Right lobe of liver (tissue), 4 donors: ENCODE measurements around the gene BRCC3.

ENCODE experiments used
- POLR2A ChIP-seq: fragments of 450-650 bp; IDR thresholded peaks from one replicate; pipeline ENCODE4 v1.6.1; 2017; ENCODE audit warnings: antibody characterized with exemption, mild to moderate bottlenecking
- TF ChIP-seq, protein P1 (sequence below), 4 donors: fragments of 200-600 bp in 3 of 4; fragments of 450-650 bp in 1 of 4; IDR thresholded peaks; one replicate each; pipeline versions ENCODE4 v1.5.1 to v1.8.0; 2016 to 2022; ENCODE audit warnings: antibody characterized with exemption in 4 of 4, mild to moderate bottlenecking in 2 of 4
- donor health status: DM: no; HTN: no; CAD: no.
- donor health status: DM: no; HTN: no; CAD: no.
- donor health status: DM: no; HTN: yes; CAD: no.

DNA sequence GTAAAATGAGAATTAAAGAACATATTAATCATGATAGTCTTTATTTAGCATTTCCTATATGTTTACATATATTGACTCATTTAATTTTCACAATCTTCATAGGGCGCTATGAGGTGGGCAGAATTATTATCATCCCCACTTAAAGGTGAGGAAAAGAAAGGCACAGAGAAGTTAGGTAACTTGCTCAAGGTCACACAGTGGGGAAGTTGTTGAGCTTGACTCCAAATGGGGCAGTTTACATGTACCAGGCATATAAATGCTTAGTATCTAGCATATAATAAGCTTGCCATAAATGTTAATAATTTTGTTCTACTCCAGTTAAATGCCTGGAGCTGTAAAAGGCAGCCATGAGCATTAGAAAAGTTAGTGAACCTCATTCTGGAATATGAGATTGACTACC lies 1.9 kb upstream of the BRCC3 start:
- TF ChIP-seq, protein P1, sequence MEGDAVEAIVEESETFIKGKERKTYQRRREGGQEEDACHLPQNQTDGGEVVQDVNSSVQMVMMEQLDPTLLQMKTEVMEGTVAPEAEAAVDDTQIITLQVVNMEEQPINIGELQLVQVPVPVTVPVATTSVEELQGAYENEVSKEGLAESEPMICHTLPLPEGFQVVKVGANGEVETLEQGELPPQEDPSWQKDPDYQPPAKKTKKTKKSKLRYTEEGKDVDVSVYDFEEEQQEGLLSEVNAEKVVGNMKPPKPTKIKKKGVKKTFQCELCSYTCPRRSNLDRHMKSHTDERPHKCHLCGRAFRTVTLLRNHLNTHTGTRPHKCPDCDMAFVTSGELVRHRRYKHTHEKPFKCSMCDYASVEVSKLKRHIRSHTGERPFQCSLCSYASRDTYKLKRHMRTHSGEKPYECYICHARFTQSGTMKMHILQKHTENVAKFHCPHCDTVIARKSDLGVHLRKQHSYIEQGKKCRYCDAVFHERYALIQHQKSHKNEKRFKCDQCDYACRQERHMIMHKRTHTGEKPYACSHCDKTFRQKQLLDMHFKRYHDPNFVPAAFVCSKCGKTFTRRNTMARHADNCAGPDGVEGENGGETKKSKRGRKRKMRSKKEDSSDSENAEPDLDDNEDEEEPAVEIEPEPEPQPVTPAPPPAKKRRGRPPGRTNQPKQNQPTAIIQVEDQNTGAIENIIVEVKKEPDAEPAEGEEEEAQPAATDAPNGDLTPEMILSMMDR (IDR thresholded peaks at IDR 0.05): no peak
- no peak for TF ChIP-seq POLR2A
